OCI-LY3 (cell line): ENCODE measurements around the gene HOXC5.

Experiments used
- CTCF ChIP-seq: fragments of 200-600, 300-600 bp; sonication (generic); IDR thresholded peaks from 2 replicates; pipeline ENCODE4 v1.5.1; 2014; ENCODE audit warnings: antibody characterized with exemption, low read length, low read depth
- EZH2phosphoT487 ChIP-seq: fragments of 200-600 bp; shearing (Covaris generic); IDR thresholded peaks from 2 replicates; pipeline ENCODE4 v1.6.1; 2018; ENCODE audit warnings: antibody characterized with exemption, mixed run types, low read depth

- TF ChIP-seq CTCF = no peak
- no peak for TF ChIP-seq EZH2phosphoT487
Observed at GRCh38 chr12:54048406-54049093, 15.7 kb downstream of the HOXC5 start.
